Measurements from ENCODE around the gene LRP11.

Gene LRP11

GRCh38 chr6:149859368-149859767, 4.8 kb downstream of the LRP11 start:
- TF ChIP-seq REST (IDR thresholded peaks at IDR 0.05; ENCODE audit: insufficient read depth in 1 of 2, low read depth in 2 of 2, low read length in 2 of 2) (no peak), SIN3A (IDR thresholded peaks at IDR 0.05; ENCODE audit: borderline replicate concordance, insufficient read depth, low read length) (no peak), FOXP2 (optimal IDR thresholded peaks at IDR 0.05; ENCODE audit: borderline replicate concordance, extremely low read depth, extremely low read length, insufficient read depth) (no peak), POLR2AphosphoS5 (IDR thresholded peaks at IDR 0.05; ENCODE audit: low read depth, low read length) (no peak), TAF1 (IDR thresholded peaks at IDR 0.05; ENCODE audit: borderline replicate concordance, insufficient read depth, low read length) (no peak)

- TF ChIP-seq FOXP2 (optimal IDR thresholded peaks at IDR 0.05; ENCODE audit: borderline replicate concordance, extremely low read depth, extremely low read length, insufficient read depth) (no peak), POLR2AphosphoS5 (IDR thresholded peaks at IDR 0.05; ENCODE audit: low read depth, low read length) (no peak), REST (IDR thresholded peaks at IDR 0.05; ENCODE audit: insufficient read depth in 1 of 2, low read depth in 2 of 2, low read length in 2 of 2) (no peak)
Measured at GRCh38 chr6:149857541-149857940, 6.6 kb downstream of the LRP11 start.

GRCh38 chr6:149856256-149856994, 7.7 kb downstream of the LRP11 start:
- TF ChIP-seq REST (IDR thresholded peaks at IDR 0.05; ENCODE audit: insufficient read depth in 1 of 2, low read depth in 2 of 2, low read length in 2 of 2) (no peak), POLR2AphosphoS5 (IDR thresholded peaks at IDR 0.05; ENCODE audit: low read depth, low read length) (no peak), TAF1 (IDR thresholded peaks at IDR 0.05; ENCODE audit: borderline replicate concordance, insufficient read depth, low read length) (no peak), FOXP2 (optimal IDR thresholded peaks at IDR 0.05; ENCODE audit: borderline replicate concordance, extremely low read depth, extremely low read length, insufficient read depth) (no peak), SIN3A (IDR thresholded peaks at IDR 0.05; ENCODE audit: borderline replicate concordance, insufficient read depth, low read length) (no peak)

GRCh38 chr6:149855741-149856140, 8.4 kb downstream of the LRP11 start:
- TF ChIP-seq REST (IDR thresholded peaks at IDR 0.05; ENCODE audit: insufficient read depth in 1 of 2, low read depth in 2 of 2, low read length in 2 of 2) (no peak), FOXP2 (optimal IDR thresholded peaks at IDR 0.05; ENCODE audit: borderline replicate concordance, extremely low read depth, extremely low read length, insufficient read depth) (no peak), SIN3A (IDR thresholded peaks at IDR 0.05; ENCODE audit: borderline replicate concordance, insufficient read depth, low read length) (no peak), POLR2AphosphoS5 (IDR thresholded peaks at IDR 0.05; ENCODE audit: low read depth, low read length) (no peak), TAF1 (IDR thresholded peaks at IDR 0.05; ENCODE audit: borderline replicate concordance, insufficient read depth, low read length) (no peak)

Data from PFSK-1 (cell line).